IPS-18c (cell line): ENCODE measurements around the gene CLINT1.
"Not testable (repeated sequence)": the region's sequence is repeated elsewhere in the genome, so short reads cannot be mapped to it uniquely, and the experiment has no call there.

Experiments
- H3K4me3 ChIP-seq: 2 replicates; pipeline ENCODE4 v1.7.0; 2013; ENCODE audit warnings: low read depth, mild to moderate bottlenecking, low read length, moderate library complexity; ENCODE audit not compliant: insufficient read depth
- H3K9me3 ChIP-seq: one replicate; pipeline ENCODE4 v1.6.1; 2013; ENCODE audit warnings: mild to moderate bottlenecking, low read length, moderate library complexity; ENCODE audit not compliant: control insufficient read depth, insufficient read depth

CLINT1 gene

DNA sequence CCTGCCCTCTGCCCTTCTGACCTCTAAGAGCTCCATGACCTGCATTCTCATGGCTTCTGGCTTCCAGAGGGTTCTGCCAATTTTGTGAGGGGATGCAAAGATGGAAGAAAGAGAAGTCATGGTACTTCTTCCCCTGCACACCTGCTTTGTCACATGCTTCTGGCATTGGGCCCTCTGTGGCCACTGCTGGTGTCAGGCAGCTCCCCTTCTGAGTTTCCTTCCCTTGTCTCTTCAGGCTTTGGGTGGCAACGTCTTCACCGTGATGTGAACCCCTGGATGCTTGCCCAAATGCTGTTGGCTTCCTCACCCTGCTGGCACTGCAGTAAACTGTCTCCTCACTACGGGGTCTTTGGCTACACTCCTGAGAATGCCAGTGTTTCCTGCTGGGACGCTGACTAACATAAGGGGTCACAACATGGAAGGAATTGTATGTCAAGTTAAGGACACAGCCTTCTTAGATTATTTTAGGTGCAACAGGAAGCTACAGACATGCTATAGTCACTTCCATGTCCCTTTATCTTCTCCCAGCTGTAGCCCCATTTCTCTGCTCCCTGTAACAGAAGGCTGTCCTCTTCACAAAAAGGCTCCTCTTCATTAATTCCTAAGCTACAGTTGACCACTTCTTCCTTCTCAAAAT, 8.9 kb upstream of the CLINT1 start:
- H3K9me3 ChIP-seq = peaks cover 4% of the 10 kb centered on the region
- no peak overlapping the region for H3K4me3 ChIP-seq

DNA sequence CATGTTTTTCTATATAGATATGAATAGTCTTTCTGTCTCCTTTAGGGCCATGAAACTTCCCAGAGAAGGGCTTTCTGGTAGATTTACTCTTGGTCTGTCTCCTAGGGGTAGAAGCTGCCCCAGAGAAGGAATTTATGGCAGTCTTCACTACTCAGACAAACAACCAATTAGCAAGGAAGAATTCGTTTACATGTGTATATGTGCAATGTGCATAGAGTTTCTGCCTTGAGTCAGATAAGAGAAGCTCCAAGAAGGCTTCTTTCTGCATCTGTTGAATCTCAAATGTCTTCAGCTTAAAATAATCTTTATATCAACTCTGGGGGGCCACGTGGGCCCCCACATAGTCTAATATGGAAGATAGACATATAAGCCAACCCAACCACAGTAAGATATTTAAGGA, 7.6 kb upstream of the CLINT1 start:
- peaks cover 4% of the 10 kb centered on the region for H3K9me3 ChIP-seq
- H3K4me3 ChIP-seq = no peak overlapping the region

DNA sequence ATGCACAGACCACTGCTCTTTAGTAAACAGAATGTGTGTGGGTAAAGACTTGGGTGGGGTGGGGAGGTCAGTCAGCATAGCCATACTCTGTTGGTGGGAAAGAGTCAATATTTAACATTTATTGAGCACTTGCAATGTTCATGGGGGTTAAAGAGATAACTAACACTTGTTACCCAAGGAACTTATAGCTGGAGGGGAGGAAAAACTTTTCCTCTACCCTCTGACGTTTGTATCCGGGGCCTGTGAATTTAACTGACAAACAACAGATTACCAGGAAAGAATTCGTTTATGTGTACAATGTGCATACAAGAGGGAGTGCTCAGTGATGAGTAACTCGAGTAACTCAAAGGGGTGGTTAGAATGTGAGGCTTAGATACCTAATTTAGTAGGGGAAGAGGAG, 6.8 kb upstream of the CLINT1 start:
- H3K4me3 ChIP-seq = no peak overlapping the region

DNA sequence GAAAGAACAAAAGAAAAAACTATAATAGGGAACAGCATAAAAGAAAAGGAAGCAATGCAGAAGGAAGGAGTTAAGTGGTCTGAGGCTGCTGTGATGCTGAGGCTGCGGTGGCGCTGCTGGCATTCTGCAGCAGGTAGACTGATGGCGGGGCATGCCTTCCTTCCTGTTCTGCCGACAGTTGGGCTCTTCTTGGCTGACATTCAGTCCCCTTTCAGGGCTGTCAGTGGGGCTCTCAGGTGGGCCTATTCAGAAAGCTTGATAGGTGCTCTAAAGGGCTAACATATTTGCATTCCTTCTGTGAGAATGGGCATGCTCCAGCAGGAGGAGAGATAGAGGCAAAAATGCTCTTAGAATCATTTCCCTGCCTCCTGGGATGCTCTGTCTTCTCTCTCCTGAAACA, 5.1 kb upstream of the CLINT1 start:
- H3K4me3 ChIP-seq = no peak overlapping the region
- no peaks in the 10 kb centered on the region for H3K9me3 ChIP-seq

More for the DNA sequence above, 6.8 kb upstream of the CLINT1 start:
- peaks cover 4% of the 10 kb centered on the region for H3K9me3 ChIP-seq

DNA sequence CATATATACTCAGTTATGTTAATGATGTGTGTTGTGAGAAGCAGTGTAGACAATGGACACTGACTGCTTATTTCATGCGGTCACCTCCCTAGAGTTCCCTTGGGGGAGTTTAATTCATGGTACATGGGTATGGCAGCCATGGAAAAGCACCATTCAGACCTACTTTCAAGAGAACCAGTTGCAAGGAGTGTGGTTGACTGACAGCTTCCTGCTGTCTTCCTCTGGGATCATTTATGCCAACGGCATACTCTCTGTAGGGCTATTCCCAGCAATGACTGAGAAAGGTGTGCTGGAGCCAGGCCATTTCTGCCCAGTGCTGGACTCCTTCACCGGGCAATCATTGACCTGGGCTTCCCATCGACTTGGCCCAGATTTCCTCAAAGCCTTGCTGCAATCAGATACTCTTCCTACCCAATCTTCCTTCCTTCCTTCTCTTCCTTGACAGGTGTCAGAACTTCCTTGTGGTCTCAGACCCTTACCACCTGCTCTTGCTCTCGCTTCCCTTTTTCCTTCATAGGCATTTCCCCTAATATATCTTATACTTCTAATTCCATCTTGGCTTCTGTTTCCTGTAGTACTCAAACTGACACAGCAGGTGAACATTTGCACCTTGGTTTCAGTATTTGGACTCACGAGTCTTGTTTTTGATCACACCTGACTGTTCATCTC, 3.4 kb upstream of the CLINT1 start:
- Histone ChIP-seq H3K4me3 (no peak overlapping the region), H3K9me3 (no peaks in the 10 kb centered on the region)

GRCh38 chr5:157860898-157861890, 2.2 kb upstream of the CLINT1 start:
- Histone ChIP-seq H3K4me3 (no peak overlapping the region), H3K9me3 (no peaks in the 10 kb centered on the region)

DNA sequence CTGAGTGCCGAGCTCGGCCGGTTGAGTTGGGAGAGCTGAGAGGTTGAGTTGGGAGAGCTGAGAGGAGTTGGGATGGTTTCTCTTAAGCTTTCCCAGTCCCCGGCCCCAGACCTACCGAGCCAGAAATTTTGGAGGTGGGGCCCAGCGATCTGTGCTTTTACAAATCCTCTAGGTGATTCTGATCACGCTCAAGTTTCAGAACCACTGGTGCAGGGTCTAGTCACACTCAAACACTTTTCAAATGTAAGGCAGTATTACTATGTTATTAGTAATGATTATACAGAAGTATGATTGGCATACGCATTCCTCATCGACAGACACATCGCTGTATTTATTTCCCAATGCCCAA, 256 bp upstream of the CLINT1 start:
- peak overlapping the region; percentile 85; the same call in 1 of the 2 replicates for H3K4me3 ChIP-seq

DNA sequence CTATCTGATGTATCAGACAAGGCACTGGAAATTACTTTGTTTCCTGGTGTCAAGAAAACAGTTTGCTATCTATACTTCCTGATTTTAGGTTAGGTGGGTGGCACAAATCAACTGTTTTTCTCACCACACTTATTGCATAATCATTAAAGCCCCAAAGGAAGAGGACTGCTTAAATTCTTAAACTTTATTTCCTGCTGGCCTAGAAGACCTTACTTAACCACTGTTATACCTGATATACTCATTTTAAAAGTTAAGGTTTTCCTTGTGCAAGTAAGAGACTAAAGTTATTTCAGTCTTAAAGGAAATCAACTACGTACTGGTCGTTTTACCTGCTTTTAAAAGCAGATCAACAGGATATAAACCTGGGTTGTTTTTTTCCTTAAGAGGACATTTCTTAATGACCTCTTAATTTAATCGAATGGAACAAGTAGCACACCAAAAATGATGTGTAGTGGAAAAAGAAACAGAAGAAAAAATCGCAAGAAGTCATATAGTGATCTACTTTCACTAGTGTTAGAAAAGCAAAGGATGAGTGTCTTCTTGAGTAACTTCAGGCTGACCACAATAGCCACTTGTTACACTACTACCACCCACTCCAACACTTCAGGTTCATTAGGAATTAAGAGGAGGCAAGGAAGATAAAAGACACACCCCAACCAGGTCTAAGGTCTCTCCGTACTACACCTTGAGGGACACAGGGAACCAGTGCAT, 974 bp downstream of the CLINT1 start:
- Histone ChIP-seq H3K4me3 (peak overlapping the region; percentile 85), H3K9me3 (no peaks in the 10 kb centered on the region)

More for the DNA sequence above, 256 bp upstream of the CLINT1 start:
- H3K9me3 ChIP-seq = no peaks in the 10 kb centered on the region

DNA sequence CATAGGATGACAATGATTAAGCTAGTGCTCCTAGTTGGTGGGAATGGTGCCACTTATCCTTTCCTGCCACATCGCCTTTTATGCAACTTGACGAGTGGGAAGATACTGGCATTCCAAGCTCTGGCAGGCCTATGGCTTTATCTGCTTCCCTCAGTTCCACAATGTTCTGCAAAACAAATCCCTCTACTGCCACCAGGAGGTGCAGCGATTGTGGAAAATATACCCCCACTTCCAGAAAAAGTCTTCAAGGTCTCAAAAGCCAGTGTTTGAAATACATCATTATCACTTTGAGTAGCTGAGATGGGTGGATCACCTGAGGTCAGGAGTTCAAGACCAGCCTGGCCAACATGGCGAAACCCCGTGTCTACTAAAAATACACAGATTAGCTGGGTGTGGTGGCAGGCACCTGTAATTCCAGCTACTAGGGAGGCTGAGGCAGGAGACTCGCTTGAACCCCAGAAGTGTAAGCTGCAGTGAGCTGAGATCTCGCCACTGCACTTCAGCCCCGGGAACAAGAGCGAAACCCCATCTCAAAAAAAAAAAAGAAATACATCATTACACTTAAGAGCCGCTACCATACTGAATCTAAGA, 3.4 kb downstream of the CLINT1 start:
- Histone ChIP-seq H3K9me3 (no peaks in the 10 kb centered on the region), H3K4me3 (no peak overlapping the region)

DNA sequence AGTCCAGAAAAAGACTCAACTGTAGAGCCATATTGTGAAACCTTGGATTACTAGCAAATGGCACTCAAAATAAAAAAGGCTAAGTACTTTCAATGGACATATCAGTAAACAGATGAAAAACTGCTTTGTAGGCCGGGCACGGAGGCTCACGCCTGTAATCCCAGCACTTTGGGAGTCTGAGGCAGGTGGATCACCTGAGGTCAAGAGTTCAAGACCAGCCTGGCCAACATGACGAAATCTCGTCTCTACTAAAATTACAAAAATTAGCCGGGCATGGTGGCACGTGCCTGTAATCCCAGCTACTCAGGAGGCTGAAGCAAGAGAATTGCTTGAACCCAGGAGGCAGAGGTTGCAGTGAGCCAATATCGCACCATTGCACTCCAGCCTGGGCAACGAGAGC, 5.6 kb downstream of the CLINT1 start:
- H3K9me3 ChIP-seq, H3K4me3 ChIP-seq: not testable (repeated sequence)

DNA sequence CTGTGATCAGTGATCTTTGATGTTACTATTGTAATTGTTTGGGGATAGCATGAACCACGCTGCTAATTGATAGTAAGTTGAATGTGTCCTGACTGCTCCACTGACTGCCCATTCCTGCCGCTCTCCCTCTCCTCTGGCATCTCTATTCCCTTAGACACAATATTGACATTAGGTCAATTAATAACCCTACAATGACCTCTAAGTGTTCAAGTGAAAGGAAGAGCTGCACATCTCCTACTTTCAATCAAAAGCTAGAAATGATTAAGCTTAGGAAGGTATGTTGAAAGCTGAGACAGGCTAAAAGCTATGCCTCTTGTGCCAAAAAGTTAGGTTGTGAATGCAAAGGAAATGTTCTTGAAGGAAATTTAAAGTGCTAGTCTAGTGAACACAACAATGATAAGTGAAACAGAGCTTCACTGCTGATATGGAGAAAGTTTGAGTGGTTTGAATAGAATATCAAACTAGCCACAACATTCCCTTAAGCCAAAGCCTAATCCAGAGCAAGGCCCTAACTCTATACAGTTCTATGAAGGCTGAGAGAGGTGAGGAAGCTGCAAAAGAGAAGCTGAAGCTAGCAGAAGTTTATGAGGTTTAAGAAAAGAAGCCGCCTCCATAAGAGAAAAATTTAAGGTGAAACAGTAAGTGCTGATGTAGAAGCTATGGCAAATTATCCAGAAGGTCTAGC, 12.9 kb downstream of the CLINT1 start:
- Histone ChIP-seq H3K9me3 (no peaks in the 10 kb centered on the region), H3K4me3 (no peak overlapping the region)

- Histone ChIP-seq H3K9me3 (no peaks in the 10 kb centered on the region), H3K4me3 (no peak overlapping the region)
These were observed 16.2 kb downstream of the CLINT1 start for GRCh38 chr5:157842787-157843186.

- no peak overlapping the region for H3K4me3 ChIP-seq
- H3K9me3 ChIP-seq = no peaks in the 10 kb centered on the region
These were observed 16.8 kb downstream of the CLINT1 start for GRCh38 chr5:157842185-157842584.

- H3K9me3 ChIP-seq = no peaks in the 10 kb centered on the region
- no peak overlapping the region for H3K4me3 ChIP-seq
These were observed 19.7 kb downstream of the CLINT1 start for GRCh38 chr5:157839157-157839795.

DNA sequence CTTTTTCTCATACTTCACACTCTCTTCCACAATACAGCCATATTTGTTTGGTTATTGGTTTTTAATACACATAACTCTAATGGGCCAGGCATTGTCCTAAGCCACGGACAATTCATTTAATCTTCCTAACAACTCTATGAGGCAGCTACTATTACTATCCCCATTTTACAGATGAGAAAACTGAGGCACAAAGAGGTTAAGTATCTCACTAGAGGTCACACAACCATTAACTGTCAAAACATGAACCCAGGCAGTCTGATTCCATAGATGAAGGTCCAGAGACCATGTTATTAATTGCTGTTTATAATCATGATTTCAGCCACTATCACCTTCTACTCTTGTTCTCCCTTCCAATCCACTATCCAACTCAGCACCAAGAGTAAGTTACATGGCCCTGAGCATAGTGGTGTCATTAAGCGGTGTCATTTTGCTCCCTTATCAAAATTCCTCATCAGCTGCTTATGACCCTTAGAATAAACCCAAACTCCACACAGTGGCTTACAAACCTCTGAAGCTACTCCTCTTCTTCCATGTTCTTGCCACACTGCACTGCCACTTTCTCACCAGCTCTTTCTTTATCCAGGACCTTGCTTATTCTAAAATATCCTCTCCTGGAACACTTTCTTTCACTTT, 22.7 kb downstream of the CLINT1 start:
- no peaks in the 10 kb centered on the region for H3K9me3 ChIP-seq
- no peak overlapping the region for H3K4me3 ChIP-seq

GRCh38 chr5:157835041-157835440, 23.9 kb downstream of the CLINT1 start:
- H3K4me3 ChIP-seq = no peak overlapping the region
- no peaks in the 10 kb centered on the region for H3K9me3 ChIP-seq
